PC-9 (cell line): Measurements from ENCODE around the gene KLHL25.

Experiments used
- EZH2 ChIP-seq: fragments of 200-600 bp; sonication (generic); IDR thresholded peaks from 2 replicates; pipeline ENCODE4 v1.8.0; 2017; ENCODE audit warnings: antibody characterized with exemption, low read depth
- TF ChIP-seq, protein P1 (sequence below): fragments of 200-600 bp; sonication (generic); conservative IDR thresholded peaks from 2 replicates; pipeline ENCODE4 v1.6.1; 2017; ENCODE audit warnings: mixed run types, antibody characterized with exemption, mild to moderate bottlenecking, moderate library complexity

DNA sequence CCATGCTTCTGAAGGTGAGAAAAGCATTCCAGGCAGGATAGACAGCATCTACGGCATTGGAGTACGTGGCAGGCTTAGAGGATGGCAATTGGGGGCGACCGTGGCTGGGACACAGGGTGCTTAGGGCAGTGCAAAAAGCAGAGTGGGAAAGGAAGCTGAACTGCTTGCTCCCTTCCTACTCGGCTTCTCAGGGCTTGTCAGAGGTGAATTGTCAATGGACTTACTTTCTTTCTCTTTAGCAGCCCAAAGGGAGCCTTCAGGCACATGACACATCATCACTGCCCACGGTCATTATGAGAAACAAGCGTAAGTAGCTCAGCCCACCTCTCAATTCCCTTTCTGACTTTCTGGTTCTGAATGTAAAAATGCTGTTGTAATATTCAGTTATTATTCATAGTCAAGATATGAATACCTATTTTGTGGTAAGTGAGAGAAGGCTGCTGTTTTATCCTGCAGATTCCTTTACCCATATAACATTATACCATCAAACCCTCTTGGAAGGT is 84.3 kb downstream of the KLHL25 start:
- TF ChIP-seq, protein P1, sequence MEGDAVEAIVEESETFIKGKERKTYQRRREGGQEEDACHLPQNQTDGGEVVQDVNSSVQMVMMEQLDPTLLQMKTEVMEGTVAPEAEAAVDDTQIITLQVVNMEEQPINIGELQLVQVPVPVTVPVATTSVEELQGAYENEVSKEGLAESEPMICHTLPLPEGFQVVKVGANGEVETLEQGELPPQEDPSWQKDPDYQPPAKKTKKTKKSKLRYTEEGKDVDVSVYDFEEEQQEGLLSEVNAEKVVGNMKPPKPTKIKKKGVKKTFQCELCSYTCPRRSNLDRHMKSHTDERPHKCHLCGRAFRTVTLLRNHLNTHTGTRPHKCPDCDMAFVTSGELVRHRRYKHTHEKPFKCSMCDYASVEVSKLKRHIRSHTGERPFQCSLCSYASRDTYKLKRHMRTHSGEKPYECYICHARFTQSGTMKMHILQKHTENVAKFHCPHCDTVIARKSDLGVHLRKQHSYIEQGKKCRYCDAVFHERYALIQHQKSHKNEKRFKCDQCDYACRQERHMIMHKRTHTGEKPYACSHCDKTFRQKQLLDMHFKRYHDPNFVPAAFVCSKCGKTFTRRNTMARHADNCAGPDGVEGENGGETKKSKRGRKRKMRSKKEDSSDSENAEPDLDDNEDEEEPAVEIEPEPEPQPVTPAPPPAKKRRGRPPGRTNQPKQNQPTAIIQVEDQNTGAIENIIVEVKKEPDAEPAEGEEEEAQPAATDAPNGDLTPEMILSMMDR: no peak
- TF ChIP-seq EZH2: no peak
